Measurements from ENCODE around the gene SERF2. TPM values are rescaled to one million over a fixed set of nuclear protein-coding genes. Genes with fewer than 3 reads are reported as not detected.

Gene SERF2

Small RNA genes lying within 50 kb of the gene (small RNA-seq; reads per million reads assigned to genes)
- gene MIR1282 (ENCODE audit: insufficient read depth): not detected
